HG02623 (cell line): ENCODE data around the gene PAQR4.
"Not testable (repeated sequence)": the region's sequence is repeated elsewhere in the genome, so short reads cannot be mapped to it uniquely, and the experiment has no call there.

ENCODE experiments used
- ATAC-seq: cut with Tn5 transposase; IDR thresholded peaks from one replicate; pipeline ENCODE4 v1.9.1; 2021; ENCODE audit warnings: moderate library complexity; ENCODE audit not compliant: unreplicated experiment

Gene PAQR4

GRCh38 chr16:2943716-2944115 is 25.4 kb upstream of the PAQR4 start:
- ATAC-seq, result not testable (repeated sequence)

GRCh38 chr16:2946649-2947048 is 22.5 kb upstream of the PAQR4 start:
- ATAC-seq, result no peak

- ATAC-seq, result no peak
Measured at GRCh38 chr16:2948807-2949704, 20.1 kb upstream of the PAQR4 start.

GRCh38 chr16:2949705-2950352 is 19.3 kb upstream of the PAQR4 start:
- no peak for ATAC-seq

GRCh38 chr16:2950353-2950724 is 18.8 kb upstream of the PAQR4 start:
- no peak for ATAC-seq

- ATAC-seq, result no peak
Measured at GRCh38 chr16:2950773-2951172, 18.4 kb upstream of the PAQR4 start.

GRCh38 chr16:2952679-2953078 is 16.5 kb upstream of the PAQR4 start:
- no peak for ATAC-seq

- no peak for ATAC-seq
Measured at GRCh38 chr16:2953706-2954627, 15.2 kb upstream of the PAQR4 start.

- ATAC-seq, result no peak
Measured at GRCh38 chr16:2954656-2955381, 14.3 kb upstream of the PAQR4 start.

GRCh38 chr16:2955438-2955778 is 13.7 kb upstream of the PAQR4 start:
- ATAC-seq, result no peak

- no peak for ATAC-seq
Measured at GRCh38 chr16:2955779-2956578, 13.2 kb upstream of the PAQR4 start.

- no peak for ATAC-seq
Measured at GRCh38 chr16:2956579-2956956, 12.6 kb upstream of the PAQR4 start.

- no peak for ATAC-seq
Measured at GRCh38 chr16:2959206-2959605, 9.9 kb upstream of the PAQR4 start.

GRCh38 chr16:2960183-2961010 is 8.8 kb upstream of the PAQR4 start:
- ATAC-seq, result no peak

- ATAC-seq, result no peak
Measured at GRCh38 chr16:2962334-2963073, 6.6 kb upstream of the PAQR4 start.

GRCh38 chr16:2963074-2963722 is 6.0 kb upstream of the PAQR4 start:
- ATAC-seq, result no peak

GRCh38 chr16:2963723-2964474 is 5.2 kb upstream of the PAQR4 start, which contains the start of gene KREMEN2:
TSS of gene KREMEN2 (plus strand) at chr16:2964275. CDS start at chr16:2964521, 246 bp downstream.
- ATAC-seq, result no peak
